ENCODE measurements around the gene PEAK1.
"Not testable (repeated sequence)": the region's sequence is repeated elsewhere in the genome, so short reads cannot be mapped to it uniquely, and the experiment has no call there.

Gene PEAK1

DNA sequence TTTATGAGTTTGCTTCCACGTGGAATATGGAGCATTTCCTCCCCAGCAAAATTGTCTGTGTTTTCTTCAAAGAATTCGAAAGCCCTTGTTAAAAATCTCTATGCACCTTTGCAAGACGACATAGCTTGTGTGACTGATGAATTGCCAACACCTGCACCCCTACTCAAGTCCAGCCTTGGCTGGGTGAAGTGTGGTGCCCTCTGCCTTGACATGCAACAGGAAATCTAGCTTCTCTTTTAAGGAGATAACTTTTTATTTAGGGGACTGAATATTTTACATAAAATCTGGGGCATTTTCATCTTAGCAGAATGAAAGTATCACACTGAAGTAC lies 1.4 kb upstream of the PEAK1 start:
- in situ Hi-C loops (cut with MboI; ENCODE audit: low sequenced_read_pairs), result no loop called here

DNA sequence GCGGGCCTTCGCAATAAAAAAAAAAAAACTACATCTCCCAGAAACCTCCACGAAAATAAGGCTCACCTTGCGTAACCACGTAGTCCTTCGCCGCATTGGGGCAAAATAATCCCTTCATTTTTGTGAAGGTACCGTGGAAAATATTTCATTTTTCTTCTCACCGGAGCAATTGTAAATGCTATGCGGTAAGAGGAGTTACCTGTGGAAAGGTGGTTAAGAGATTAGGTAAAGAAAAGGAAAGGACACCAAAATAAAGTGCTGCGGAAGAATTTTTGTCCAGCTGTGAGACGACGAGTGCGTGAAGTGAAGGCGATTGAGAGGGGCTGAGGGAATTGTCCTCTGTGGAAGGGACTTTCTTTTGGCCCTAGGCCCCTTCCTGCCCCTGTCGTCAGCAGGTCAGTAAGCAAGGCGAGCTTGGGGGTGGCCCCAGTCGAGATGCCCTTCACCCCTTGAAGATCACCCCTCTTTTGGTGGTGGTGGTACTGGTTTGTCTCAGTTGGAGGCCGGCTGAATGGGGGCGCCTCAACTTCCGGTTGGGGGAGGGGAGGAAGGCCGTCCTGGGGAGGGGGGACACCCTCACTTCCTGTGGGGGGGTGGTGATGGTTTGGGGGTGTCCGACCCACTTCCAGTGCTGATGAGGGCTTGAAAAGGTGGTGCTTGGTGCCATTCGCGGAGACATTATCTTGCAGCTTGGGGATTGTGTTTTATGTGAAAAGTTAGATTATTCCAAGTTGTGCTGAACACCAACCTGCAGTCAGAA lies 886 bp upstream of the PEAK1 start, which contains the start of gene HMG20A:
Gene HMG20A, plus strand, starts transcription at position 279 of the 760 bp plus-strand sequence. CDS start 37,520 bp downstream, outside the sequence.
- in situ Hi-C loops (cut with MboI; ENCODE audit: low sequenced_read_pairs), result no loop called here

DNA sequence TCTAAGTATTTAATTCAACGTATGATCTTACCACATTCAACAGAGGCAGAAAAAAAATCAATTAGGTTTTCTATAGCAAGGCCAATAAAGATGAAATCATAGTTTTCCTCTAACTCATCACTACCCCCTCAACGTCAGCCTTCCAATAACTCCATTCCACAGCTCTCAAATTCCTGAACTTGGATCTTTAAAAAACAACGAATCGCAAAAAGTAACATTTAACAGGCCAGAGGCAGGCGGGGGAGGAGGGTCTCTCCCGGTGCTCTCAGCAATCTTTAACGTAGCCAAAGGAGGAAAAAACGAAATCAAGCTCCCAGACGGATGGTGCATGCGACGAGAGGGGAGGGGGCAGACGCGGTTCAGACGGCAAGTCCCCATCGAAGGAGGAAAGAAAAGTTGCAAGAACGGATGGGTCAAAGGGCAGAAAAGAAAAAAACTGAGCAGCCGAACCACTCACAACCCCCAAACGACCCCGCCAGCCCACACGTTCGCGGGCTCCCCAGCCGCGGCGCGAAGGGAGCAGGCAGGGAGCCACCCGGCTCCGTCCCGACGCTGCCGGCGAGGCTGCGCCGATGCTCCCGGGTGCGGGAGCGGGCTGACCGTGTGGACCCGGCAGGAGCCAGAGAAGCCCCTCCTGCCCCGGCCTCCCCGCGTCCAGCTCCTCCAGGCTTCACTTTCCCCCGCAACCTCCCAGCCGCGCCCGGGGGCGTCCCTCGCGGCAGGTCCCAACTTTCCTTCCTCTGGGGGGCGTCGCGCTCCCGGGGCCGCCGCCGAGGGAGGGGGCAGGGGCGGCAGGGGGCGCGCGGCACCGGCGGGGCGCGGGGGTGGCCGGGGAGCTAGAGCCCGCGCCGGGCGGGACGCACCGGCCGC lies 703 bp downstream of the PEAK1 start:
- in situ Hi-C loops (cut with MboI; ENCODE audit: low sequenced_read_pairs), result no loop called here

DNA sequence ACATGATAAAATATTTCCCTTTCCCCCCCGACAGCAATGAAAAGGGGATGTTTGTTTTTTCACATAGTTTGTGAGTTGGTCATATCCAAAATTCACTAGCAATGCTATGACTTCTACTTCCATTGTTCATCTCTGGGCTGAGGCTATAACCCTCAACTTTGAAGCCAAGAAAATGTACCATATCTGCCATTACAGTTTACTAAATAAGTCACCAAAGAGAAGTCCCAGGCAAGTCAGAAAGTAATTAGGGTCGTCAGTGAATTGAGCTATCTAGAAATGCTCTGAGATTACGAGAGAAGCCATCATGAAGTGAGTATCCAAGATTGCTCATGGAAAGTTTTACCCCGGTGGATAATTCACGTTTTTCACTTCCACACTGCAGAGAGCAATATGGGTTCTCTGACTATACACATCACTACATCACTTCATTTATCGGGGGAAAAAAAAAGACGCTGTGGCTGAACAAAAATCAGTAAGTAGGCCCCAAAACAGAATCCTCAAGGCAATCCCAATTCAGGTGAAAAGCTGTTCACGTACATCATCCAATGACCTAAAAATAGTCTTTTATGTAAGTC lies 1.4 kb downstream of the PEAK1 start:
- in situ Hi-C loops (cut with MboI; ENCODE audit: low sequenced_read_pairs), result no loop called here

DNA sequence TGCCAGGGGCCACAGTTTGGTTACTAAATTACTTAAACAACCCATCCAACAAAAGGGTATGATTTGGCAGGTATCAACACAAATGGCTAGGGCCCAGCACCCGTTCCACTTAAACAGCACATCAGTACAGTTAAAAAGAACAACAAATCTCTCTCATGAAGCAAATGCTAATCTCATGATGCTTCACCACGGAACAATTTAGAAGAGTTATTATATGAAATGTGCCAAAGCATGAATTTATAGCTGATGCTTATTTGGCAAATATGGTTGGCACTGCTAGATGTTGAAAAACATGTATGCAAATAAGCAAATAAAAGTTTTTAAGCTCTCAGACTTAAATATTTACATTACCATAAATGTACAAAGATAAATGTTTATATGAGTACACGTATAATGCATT lies 2.3 kb downstream of the PEAK1 start:
- in situ Hi-C loops (cut with MboI; ENCODE audit: low sequenced_read_pairs), result no loop called here

DNA sequence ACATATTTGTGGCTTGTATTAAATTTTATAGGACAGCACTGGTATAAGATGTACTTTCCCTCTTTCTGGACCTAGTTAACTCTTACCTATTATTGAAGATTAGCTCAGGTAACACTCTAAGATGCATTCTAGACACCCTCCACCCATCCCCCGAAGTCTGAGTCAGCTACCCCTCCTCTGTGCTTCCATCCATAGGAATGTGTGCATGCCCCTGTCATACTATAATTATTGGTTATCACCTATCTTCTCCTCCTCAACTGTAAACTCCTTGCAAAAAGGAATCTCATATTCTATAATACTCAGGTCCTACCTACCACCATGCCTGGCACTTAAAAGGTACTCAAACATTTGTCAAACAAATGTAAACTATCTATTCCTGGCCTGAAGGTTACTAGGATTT lies 3.0 kb downstream of the PEAK1 start:
- in situ Hi-C loops (cut with MboI; ENCODE audit: low sequenced_read_pairs), result no loop called here

DNA sequence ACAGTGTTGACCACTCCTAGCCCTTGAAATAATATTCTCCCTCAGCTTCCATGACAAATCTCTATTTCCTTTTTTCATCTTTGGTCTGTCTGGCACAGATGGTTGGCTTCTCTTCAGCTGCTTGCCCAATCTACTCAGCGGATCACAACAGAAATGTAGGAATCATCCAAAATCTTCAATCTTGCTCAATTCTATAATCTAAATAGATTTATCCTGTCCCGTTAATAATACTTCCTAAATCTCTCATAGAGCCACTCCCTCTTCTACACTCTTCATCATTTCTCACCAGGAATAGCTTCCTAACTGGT lies 3.8 kb downstream of the PEAK1 start:
- in situ Hi-C loops (cut with MboI; ENCODE audit: low sequenced_read_pairs), result no loop called here

DNA sequence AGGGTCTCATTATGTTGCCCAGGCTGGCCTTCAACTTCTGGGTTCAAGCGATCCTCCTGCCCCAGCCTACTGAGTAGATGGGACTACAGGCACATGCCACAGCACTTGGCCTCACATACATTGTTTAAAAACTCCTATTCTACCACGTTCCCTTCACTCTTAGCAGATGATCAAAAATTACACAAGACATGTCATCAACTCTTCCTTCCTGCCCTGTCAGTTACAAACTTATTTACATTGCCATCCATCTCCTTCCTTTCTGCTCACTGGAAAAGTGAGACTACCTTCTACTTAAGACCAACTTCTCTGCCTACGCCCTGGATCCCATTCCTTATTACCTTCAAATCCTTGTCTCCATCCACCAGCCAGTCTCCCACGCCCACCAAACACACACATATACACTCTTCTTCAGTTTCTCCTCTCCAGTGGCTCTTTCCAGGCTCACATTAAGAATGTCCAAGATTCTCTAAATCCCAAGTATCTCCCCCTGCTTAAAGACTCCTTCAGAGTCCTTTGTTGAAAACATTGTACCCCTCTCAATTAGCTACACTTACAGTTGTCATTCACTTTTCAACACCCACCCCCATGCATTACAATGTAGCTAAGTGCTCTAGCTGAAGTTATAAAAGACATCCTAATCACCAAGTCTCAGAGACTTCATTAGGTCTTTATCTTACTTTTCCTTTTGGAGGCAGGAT lies 4.3 kb downstream of the PEAK1 start:
- in situ Hi-C loops (cut with MboI; ENCODE audit: low sequenced_read_pairs), result no loop called here

DNA sequence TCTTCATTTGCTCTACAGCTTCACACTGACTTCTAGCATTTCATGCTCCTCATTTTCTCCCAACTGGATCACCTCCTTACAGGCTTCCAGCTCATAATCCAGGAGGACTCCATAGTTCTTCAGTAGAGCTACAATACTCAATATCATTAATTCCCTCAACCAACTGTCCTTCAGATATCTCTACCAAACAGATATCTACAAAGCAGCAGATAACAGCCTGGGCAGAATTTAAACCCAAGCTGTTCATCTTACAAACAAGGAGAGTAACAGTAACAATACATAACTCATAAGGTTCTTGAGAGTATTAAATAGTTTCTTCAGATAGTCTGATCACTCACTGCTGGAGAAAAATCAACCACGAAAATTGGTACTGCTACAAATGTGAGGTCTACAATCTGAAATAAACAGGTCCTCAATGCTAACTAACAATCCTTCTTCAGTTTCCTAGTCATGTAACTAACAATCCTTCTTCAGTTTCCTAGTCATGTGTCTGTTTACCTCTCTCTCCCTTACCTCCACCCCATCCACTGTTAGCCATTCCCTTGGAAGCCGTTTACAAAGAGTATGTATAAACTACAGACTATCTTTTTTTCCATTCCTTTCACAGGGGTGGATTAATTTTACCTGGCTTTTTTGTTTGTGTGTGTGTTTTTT lies 5.0 kb downstream of the PEAK1 start:
- in situ Hi-C loops (cut with MboI; ENCODE audit: low sequenced_read_pairs), result no loop called here

DNA sequence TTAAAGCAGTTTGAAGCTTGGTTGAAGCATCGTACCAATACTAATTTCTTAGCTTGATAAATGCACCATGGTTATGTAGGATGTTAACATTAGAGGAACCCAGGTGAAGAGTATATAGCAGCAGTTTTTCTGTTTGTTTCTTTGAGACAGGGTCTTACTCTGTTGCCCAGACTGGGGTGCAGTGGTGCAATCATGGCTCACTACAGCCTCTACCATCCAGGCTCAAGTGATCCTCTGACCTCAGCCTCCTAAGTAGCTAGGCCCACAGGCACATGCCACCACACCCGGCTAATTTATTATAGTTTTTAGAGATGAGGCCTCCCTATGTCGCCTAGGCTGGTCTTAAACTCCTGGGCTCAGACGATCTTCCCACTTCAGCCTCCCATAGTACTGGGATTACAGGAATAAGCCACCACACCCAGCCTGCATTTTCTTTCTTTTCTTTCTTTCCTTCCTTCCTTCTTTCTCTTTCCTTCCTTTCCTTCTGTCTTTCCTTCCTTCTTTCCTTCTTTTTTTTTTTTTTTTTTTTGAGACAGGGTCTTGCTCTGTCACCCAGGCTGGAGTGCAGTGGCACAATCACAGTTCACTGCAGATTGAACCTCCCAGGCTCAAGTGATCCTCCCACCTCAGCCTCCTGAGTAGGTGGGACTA lies 6.1 kb downstream of the PEAK1 start:
- in situ Hi-C loops (cut with MboI; ENCODE audit: low sequenced_read_pairs), result no loop called here

DNA sequence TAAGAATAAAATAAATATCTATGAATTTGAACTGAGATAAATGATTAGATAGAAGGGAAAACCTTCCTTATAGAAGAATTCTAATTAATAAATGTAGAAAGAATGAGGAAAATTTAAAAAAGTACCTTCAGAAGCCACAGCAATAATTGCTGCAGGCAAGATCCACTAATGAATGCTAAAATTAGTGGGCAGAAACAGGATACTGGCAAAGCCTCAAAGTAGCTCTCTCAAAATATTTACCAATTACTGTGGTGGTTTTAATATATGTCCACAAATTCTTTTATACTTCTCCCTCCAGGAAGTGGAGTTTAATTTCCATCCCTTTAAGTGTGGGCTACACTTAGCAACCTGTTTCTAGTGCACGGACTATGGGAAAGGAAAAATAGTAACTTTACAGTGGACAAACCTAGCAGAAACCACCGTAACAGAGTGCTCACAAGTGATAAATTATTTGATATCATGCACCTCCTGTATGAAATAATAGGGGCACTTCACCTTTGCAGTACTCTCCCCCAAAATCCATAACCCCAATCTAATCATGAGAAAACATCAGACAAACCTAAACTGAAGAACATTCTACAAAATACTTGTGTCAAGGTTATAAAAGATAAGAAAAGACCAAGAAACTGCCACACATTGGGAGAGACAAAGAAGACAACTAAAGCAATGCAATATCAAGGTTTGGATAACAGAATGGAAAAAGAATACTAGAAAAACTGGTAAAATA lies 6.8 kb downstream of the PEAK1 start:
- in situ Hi-C loops (cut with MboI; ENCODE audit: low sequenced_read_pairs), result no loop called here

DNA sequence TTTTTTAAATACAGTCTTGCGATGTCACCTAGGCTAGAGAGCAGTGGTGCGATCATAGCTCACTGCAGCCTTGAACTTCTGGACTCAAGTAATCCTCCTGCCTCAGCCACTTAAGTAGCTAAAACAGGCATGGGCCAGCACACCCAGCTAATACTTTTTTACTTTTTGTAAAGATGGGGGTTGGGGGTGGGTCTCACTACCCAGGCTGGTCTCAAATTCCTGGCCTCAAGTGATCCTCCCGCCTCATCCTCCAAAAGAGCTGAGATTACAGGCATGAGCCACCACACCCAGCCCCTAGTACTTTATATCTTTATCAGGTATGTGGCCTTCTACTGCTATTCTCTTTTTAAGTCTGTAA lies 8.3 kb downstream of the PEAK1 start:
- in situ Hi-C loops (cut with MboI; ENCODE audit: low sequenced_read_pairs), result no loop called here

DNA sequence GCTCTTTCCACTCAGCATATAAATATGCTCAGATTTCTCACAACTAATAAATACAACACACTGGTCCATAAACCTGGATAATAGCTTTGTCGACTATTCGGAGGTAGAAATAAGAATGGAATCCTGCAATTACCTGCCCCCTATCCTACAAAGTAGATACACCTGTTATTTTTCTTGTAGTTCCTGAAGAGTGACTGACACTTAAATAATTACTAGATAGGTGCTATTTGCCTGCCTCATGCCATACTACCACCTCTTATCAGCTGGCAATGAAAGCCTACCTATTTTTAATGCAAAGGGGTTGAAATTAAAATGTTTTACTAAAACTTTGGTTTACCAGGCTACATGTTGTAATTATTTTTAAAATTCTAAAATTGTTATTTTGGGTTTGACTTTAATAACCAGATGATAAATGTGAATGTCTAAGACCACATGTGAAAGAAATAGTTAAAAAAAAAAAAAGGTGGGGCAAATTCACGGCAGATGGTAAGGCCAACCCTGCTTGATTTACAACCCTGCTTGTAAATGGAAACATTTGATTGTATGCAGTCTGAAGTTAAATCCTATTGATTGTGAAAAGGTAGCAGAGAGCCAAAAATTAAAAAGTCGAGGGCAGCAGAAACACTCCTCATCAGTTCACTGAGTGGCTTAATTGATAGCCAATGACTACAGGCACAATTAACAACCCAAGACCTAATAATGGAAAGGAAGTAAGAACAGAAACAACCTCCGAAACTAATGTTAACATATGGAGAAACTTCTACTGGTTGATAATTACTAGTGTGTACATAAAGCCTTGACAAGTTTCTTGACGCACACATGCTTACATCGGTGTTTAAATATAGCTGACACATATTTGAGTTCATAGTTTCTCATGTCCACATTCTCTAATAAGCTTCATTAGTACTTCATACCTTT lies 8.9 kb downstream of the PEAK1 start:
- in situ Hi-C loops (cut with MboI; ENCODE audit: low sequenced_read_pairs), result no loop called here

DNA sequence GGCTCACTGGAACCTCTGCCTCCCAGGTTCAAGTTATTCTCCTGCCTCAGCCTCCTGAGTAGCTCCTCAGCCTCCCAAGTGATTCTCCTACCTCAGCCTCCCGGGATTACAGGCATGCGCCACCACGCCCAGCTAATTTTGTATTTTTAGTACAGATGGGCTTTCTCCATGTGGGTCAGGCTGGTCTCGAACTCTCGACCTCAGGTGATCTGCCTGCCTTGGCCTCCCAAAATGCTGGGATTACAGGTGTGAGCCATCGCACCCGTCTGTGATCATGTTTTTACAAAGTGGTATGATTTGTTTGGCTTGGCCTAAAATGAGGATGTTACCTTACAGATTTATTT lies 9.8 kb downstream of the PEAK1 start:
- in situ Hi-C loops (cut with MboI; ENCODE audit: low sequenced_read_pairs), result not testable (repeated sequence)

DNA sequence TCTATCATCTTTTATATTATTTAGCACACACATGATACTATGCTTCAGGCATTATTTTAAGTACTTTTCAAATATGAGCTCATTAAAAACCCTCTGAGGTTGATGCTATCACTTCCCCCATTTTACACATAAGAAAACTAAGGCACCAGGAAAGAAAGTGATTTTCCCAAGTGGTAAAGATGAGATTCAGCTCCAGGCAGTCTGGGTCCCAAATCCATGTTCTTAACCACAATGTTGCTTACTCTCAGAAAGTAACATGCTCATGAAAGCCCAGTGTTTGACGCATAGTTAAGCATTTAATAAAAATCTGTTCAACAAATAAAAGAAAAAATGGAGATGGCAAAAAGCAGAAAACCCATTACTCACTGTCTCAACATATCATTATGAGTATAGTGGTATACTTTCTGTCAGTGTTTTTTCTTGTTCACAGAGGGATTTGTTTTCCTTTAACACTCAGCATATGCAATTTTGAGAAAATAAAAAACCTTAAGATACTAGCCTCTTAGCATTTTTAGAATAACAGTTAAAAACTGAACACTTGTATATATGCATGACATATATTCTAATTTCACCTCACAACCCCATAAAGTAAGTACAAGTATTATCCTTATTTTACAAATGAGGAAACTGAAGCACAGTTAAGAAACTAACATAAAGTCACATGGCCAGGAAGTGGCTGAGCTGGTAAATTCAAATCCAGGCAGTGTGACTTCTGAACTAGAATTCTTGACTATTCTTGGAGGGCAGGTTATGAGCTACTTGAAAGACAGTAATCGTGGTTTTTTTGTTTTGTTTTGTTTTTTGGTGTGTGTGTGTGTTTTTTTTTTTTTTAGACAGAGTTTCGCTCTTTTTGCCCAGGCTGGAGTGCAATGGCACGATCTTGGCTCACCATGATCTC lies 10.4 kb downstream of the PEAK1 start:
- in situ Hi-C loops (cut with MboI; ENCODE audit: low sequenced_read_pairs), result no loop called here

DNA sequence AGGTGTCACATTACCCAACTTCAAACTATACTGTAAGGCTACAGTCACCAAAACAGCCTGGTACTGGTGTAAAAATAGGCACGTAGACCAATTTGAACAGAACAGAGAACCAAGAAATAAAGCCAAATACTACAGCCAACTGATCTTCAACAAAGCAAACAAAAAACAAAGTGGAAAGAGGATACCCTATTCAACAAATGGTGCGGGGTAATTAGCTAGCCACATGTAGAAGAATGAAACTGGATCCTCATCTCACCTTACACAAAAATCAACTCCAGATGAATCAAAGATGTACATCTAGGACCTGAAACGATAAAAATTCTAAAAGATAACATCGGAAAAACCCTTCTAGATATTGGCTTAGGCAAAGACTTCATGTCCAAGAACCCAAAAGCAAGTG lies 13.1 kb downstream of the PEAK1 start:
- in situ Hi-C loops (cut with MboI; ENCODE audit: low sequenced_read_pairs), result no loop called here

DNA sequence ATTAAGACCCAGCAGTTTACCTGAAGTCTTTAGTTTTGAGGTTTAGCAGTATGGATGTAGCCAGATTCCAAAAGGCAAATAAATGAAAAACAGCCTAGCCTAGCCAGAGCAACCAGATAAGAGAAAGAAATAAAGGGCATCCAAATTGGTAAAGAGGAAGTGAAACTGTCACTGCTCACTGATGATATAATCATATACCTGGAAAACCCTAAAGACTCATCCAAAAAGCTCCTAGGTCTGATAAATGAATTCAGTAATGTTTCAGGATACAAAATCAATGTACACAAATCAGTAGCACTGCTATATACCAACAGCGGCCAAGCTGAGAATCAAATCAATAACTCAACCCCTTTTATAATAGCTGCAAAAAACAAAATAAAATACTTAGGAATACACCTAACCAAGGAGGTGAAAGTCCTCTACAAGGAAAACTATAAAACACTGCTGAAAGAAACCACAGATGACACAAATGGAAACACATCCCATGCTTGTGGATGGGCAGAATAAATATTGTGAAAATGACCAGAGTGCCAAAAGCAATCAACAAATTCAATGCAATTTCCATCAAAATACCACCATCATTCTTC lies 13.6 kb downstream of the PEAK1 start:
- in situ Hi-C loops (cut with MboI; ENCODE audit: low sequenced_read_pairs), result not testable (repeated sequence)
